Fibroblast of skin of right biceps (primary cell): Measurements from ENCODE around the gene PTPRN2.
"Not testable (repeated sequence)": the region's sequence is repeated elsewhere in the genome, so short reads cannot be mapped to it uniquely, and the experiment has no call there.

Source experiments
- DNase-seq: peaks from one replicate; pipeline ENCODE4 v3.0.0-alpha.2; 2013

PTPRN2 gene

GRCh38 chr7:158331826-158332450 lies 255.7 kb downstream of the PTPRN2 start:
- not testable (repeated sequence) for DNase-seq

GRCh38 chr7:158329686-158330085 lies 257.9 kb downstream of the PTPRN2 start:
- DNase-seq: no peak

GRCh38 chr7:158329014-158329610 lies 258.5 kb downstream of the PTPRN2 start:
- DNase-seq: no peak

GRCh38 chr7:158328376-158329013 lies 259.1 kb downstream of the PTPRN2 start:
- DNase-seq: no peak

GRCh38 chr7:158327571-158328180 lies 259.9 kb downstream of the PTPRN2 start:
- no peak for DNase-seq

- DNase-seq: no peak
Measured at GRCh38 chr7:158327012-158327411, 260.6 kb downstream of the PTPRN2 start.

- DNase-seq: no peak
Measured at GRCh38 chr7:158325530-158326381, 261.9 kb downstream of the PTPRN2 start.

- no peak for DNase-seq
Measured at GRCh38 chr7:158324397-158325360, 262.9 kb downstream of the PTPRN2 start.

- DNase-seq: no peak
Measured at GRCh38 chr7:158323741-158324396, 263.8 kb downstream of the PTPRN2 start.

- DNase-seq: no peak
Measured at GRCh38 chr7:158322616-158323530, 264.8 kb downstream of the PTPRN2 start.

- no peak for DNase-seq
Measured at GRCh38 chr7:158321936-158322615, 265.5 kb downstream of the PTPRN2 start.

- no peak for DNase-seq
Measured at GRCh38 chr7:158321056-158321700, 266.4 kb downstream of the PTPRN2 start.

- no peak for DNase-seq
Measured at GRCh38 chr7:158320328-158320727, 267.3 kb downstream of the PTPRN2 start.

GRCh38 chr7:158318511-158318913 lies 269.1 kb downstream of the PTPRN2 start:
- DNase-seq: no peak

- DNase-seq: no peak
Measured at GRCh38 chr7:158317238-158318205, 270.1 kb downstream of the PTPRN2 start.

GRCh38 chr7:158316466-158317031 lies 271.1 kb downstream of the PTPRN2 start:
- no peak for DNase-seq

- no peak for DNase-seq
Measured at GRCh38 chr7:158315881-158316280, 271.7 kb downstream of the PTPRN2 start.
